CD4-positive, alpha-beta memory T cell (primary cell): Measurements from ENCODE around the gene BLACAT1. TPM values are rescaled to one million over a fixed set of nuclear protein-coding genes. Genes with fewer than 3 reads are reported as not detected.

Experiments
- CTCF ChIA-PET: fragments of 350-600 bp; sonication (Branson Sonifier 250); formaldehyde crosslinking; loops from one replicate; lab custom pipeline; 2021; ENCODE audit warnings: inconsistent platforms; ENCODE audit not compliant: partially characterized antibody; lab: Charles Lee
- POLR2A ChIA-PET: fragments of 350-600 bp; sonication (Branson Sonifier 250); formaldehyde crosslinking; loops from one replicate; lab custom pipeline; 2021; ENCODE audit not compliant: partially characterized antibody; lab: Charles Lee
- DNase-seq, 5 donors: peaks; one replicate each; pipeline versions ENCODE4 v3.0.0 to v3.0.0-alpha.2; 2020 to 2022; ENCODE audit warnings: mixed read lengths in 1 of 5
- H3K27ac ChIP-seq: one replicate; pipeline ENCODE4 v1.7.0; 2013; ENCODE audit warnings: low read depth, low read length
- H3K27me3 ChIP-seq: 2 replicates; pipeline ENCODE4 v1.7.0; 2013; ENCODE audit warnings: mild to moderate bottlenecking, low read length, moderate library complexity; ENCODE audit not compliant: insufficient read depth
- H3K36me3 ChIP-seq: 2 replicates; pipeline ENCODE4 v1.7.0; 2013; ENCODE audit warnings: mild to moderate bottlenecking, low read length, moderate library complexity; ENCODE audit not compliant: insufficient read depth
- H3K4me1 ChIP-seq: 2 replicates; pipeline ENCODE4 v1.7.0; 2013; ENCODE audit warnings: mild to moderate bottlenecking, low read length, moderate library complexity; ENCODE audit not compliant: insufficient read depth
- H3K4me3 ChIP-seq, 2 donors: one replicate each; pipeline ENCODE4 v1.7.0; 2013; ENCODE audit warnings: low read length in 2 of 2, mild to moderate bottlenecking in 1 of 2
- H3K9me3 ChIP-seq, 2 donors: one replicate each; pipeline ENCODE4 v1.7.0; 2013; ENCODE audit warnings: low read length in 2 of 2, control low read depth in 1 of 2; ENCODE audit not compliant: control insufficient read depth in 1 of 2
- H3K27ac Mint-ChIP-seq, 7 donors: one replicate each; pipeline ENCODE4 v1.8.0; 2020 to 2021; ENCODE audit warnings: mixed read lengths in 7 of 7, mild to moderate bottlenecking in 6 of 7, inconsistent platforms in 3 of 7, moderate library complexity in 3 of 7
- H3K27me3 Mint-ChIP-seq, 2 donors: one replicate each; pipeline ENCODE4 v1.8.0; 2020 to 2021; ENCODE audit warnings: mixed read lengths in 2 of 2
- H3K36me3 Mint-ChIP-seq, 2 donors: one replicate each; pipeline ENCODE4 v1.8.0; 2020 to 2021; ENCODE audit warnings: mixed read lengths in 2 of 2, inconsistent platforms in 1 of 2, mild to moderate bottlenecking in 1 of 2
- H3K4me1 Mint-ChIP-seq, 4 donors: one replicate each; pipeline ENCODE4 v1.8.0; 2020 to 2021; ENCODE audit warnings: mixed read lengths in 4 of 4, mild to moderate bottlenecking in 1 of 4
- H3K4me3 Mint-ChIP-seq, 8 donors: one replicate each; pipeline ENCODE4 v1.8.0; 2020 to 2021; ENCODE audit warnings: mixed read lengths in 8 of 8, mild to moderate bottlenecking in 7 of 8, moderate library complexity in 6 of 8, inconsistent platforms in 3 of 8
- H3K9me3 Mint-ChIP-seq, 8 donors: one replicate each; pipeline ENCODE4 v1.8.0; 2020 to 2021; ENCODE audit warnings: mixed read lengths in 8 of 8, mild to moderate bottlenecking in 5 of 8, inconsistent platforms in 3 of 8, moderate library complexity in 1 of 8
- intact Hi-C: fragments of 100-400 bp; cut with micrococcal nuclease; formaldehyde crosslinking; loops from one replicate; pipeline ENCODE4 v1.15.1; 2023
- polyA plus RNA-seq, 2 donors: library from polyadenylated mRNA; unstranded; fragments of 300-500 nt; fragmentation: Illumina TruSeq; gene quantifications; one replicate each; pipeline ENCODE4 v1.2.3, GENCODE V29; 2021
- total RNA-seq, 2 experiments: library from RNA; stranded (reverse); gene quantifications; one replicate each; pipeline ENCODE4 v1.2.3, GENCODE V29; 2021

The BLACAT1 gene
- total and polyA plus RNA-seq, 4 experiments from 2014 or later, result 0.42 to 0.44 TPM; not detected in 2

- Mint-ChIP-seq H3K4me3 (no peak overlapping the region), H3K9me3 (peaks cover 0 to 3% (median 0%) of the 10 kb centered on the region in 8 donors), H3K27ac (no peak overlapping the region), H3K27me3 (peaks cover 4% of the 10 kb centered on the region in 2 donors), H3K4me1 (peaks cover 2 to 14% (median 8%) of the 10 kb centered on the region in 4 donors), H3K36me3 (no peaks in the 10 kb centered on the region)
- H3K9me3 ChIP-seq, result no peaks in the 10 kb centered on the region
- no peaks in the 10 kb centered on the region for H3K27me3 ChIP-seq
- H3K4me3 ChIP-seq, result no peak overlapping the region
- POLR2A ChIA-PET, result no interaction called here
- H3K36me3 ChIP-seq, result no peaks in the 10 kb centered on the region
- H3K27ac ChIP-seq, result no peak overlapping the region
- peaks cover 9% of the 10 kb centered on the region for H3K4me1 ChIP-seq
- CTCF ChIA-PET, result interaction anchor here (1.1 to 3.0 kb wide), 4 partner anchors 12 to 105 kb away, joined by 3 to 14 read pairs (median 8); no protein-coding TSS in a partner anchor
- no peak for DNase-seq
- intact Hi-C loops, result no loop called here
Observed at GRCh38 chr1:205500240-205501233, 44.7 kb upstream of the BLACAT1 start.

GRCh38 chr1:205499789-205500188, 43.9 kb upstream of the BLACAT1 start:
- H3K36me3 Mint-ChIP-seq, result no peaks in the 10 kb centered on the region
- Histone ChIP-seq H3K27ac (no peak overlapping the region), H3K27me3 (no peaks in the 10 kb centered on the region), H3K9me3 (no peaks in the 10 kb centered on the region), H3K4me1 (peaks cover 2% of the 10 kb centered on the region), H3K4me3 (no peak overlapping the region), H3K36me3 (no peaks in the 10 kb centered on the region)
- no peak for DNase-seq
- no peak overlapping the region for H3K4me3 Mint-ChIP-seq
- peaks cover 0 to 3% (median 0%) of the 10 kb centered on the region in 8 donors for H3K9me3 Mint-ChIP-seq
- ChIA-PET POLR2A (no interaction called here), CTCF (interaction anchor here (1.0 to 3.0 kb wide), 5 partner anchors 11 to 145 kb away, joined by 3 to 14 read pairs (median 4); no protein-coding TSS in a partner anchor)
- no peak overlapping the region for H3K27ac Mint-ChIP-seq
- peaks cover 1 to 7% (median 4%) of the 10 kb centered on the region in 4 donors for H3K4me1 Mint-ChIP-seq
- intact Hi-C loops, result no loop called here
- H3K27me3 Mint-ChIP-seq, result peaks cover 4 to 7% of the 10 kb centered on the region in 2 donors

- H3K4me3 ChIP-seq, result no peak overlapping the region
- DNase-seq, result no peak
- H3K36me3 Mint-ChIP-seq, result no peaks in the 10 kb centered on the region
- peaks cover 7 to 8% of the 10 kb centered on the region in 2 donors for H3K27me3 Mint-ChIP-seq
- intact Hi-C loops, result no loop called here
- H3K4me1 ChIP-seq, result no peaks in the 10 kb centered on the region
- H3K27ac Mint-ChIP-seq, result no peak overlapping the region
- no peaks in the 10 kb centered on the region for H3K9me3 ChIP-seq
- ChIA-PET CTCF (interaction anchor here (1.9 to 3.0 kb wide), 3 partner anchors 9 to 27 kb away, joined by 8 to 14 read pairs (median 13); no protein-coding TSS in a partner anchor), POLR2A (no interaction called here)
- H3K27me3 ChIP-seq, result peaks cover 15% of the 10 kb centered on the region
- no peaks in the 10 kb centered on the region for H3K4me1 Mint-ChIP-seq
- H3K4me3 Mint-ChIP-seq, result no peak overlapping the region
- no peaks in the 10 kb centered on the region for H3K36me3 ChIP-seq
- H3K9me3 Mint-ChIP-seq, result peaks cover 0 to 1% (median 0%) of the 10 kb centered on the region in 8 donors
- no peak overlapping the region for H3K27ac ChIP-seq
Observed at GRCh38 chr1:205497351-205497750, 41.5 kb upstream of the BLACAT1 start.

GRCh38 chr1:205496661-205497060, 40.8 kb upstream of the BLACAT1 start:
- CTCF ChIA-PET, result no interaction called here

GRCh38 chr1:205495237-205495823, 39.5 kb upstream of the BLACAT1 start:
- POLR2A ChIA-PET, result no interaction called here

More at GRCh38 chr1:205496661-205497060, 40.8 kb upstream of the BLACAT1 start:
- Mint-ChIP-seq H3K27ac (no peak overlapping the region), H3K4me3 (no peak overlapping the region), H3K36me3 (no peaks in the 10 kb centered on the region), H3K9me3 (peaks cover 0 to 1% (median 0%) of the 10 kb centered on the region in 8 donors), H3K27me3 (peaks cover 9 to 10% of the 10 kb centered on the region in 2 donors), H3K4me1 (no peaks in the 10 kb centered on the region)
- no peaks in the 10 kb centered on the region for H3K9me3 ChIP-seq
- H3K27ac ChIP-seq, result no peak overlapping the region
- no peak for DNase-seq
- peaks cover 17% of the 10 kb centered on the region for H3K27me3 ChIP-seq
- H3K4me1 ChIP-seq, result no peaks in the 10 kb centered on the region
- H3K36me3 ChIP-seq, result no peaks in the 10 kb centered on the region
- H3K4me3 ChIP-seq, result no peak overlapping the region
- intact Hi-C loops, result no loop called here
- POLR2A ChIA-PET, result no interaction called here

GRCh38 chr1:205494115-205494514, 38.3 kb upstream of the BLACAT1 start:
- ChIA-PET POLR2A (no interaction called here), CTCF (interaction anchor here (1.1 to 11.5 kb wide), 3 partner anchors 9 to 98 kb away, joined by 3 to 208 read pairs (median 5); no protein-coding TSS in a partner anchor)
- H3K27me3 Mint-ChIP-seq, result peaks cover 9 to 10% of the 10 kb centered on the region in 2 donors
- no peak overlapping the region for H3K4me3 Mint-ChIP-seq
- DNase-seq, result no peak
- Histone ChIP-seq H3K27me3 (peaks cover 17% of the 10 kb centered on the region), H3K27ac (no peak overlapping the region), H3K4me1 (no peaks in the 10 kb centered on the region), H3K4me3 (no peak overlapping the region), H3K36me3 (no peaks in the 10 kb centered on the region), H3K9me3 (no peaks in the 10 kb centered on the region)
- peaks cover 0 to 1% (median 0%) of the 10 kb centered on the region in 8 donors for H3K9me3 Mint-ChIP-seq
- H3K36me3 Mint-ChIP-seq, result no peaks in the 10 kb centered on the region
- H3K4me1 Mint-ChIP-seq, result no peaks in the 10 kb centered on the region
- H3K27ac Mint-ChIP-seq, result no peak overlapping the region
- intact Hi-C loops, result no loop called here

More at GRCh38 chr1:205495237-205495823, 39.5 kb upstream of the BLACAT1 start:
- CTCF ChIA-PET, result interaction anchor here (0.8 to 0.9 kb wide), 2 partner anchors 9 to 29 kb away, joined by 3 to 6 read pairs; no protein-coding TSS in a partner anchor
- intact Hi-C loops, result no loop called here
- Mint-ChIP-seq H3K27me3 (peaks cover 9 to 10% of the 10 kb centered on the region in 2 donors), H3K4me1 (no peaks in the 10 kb centered on the region), H3K27ac (no peak overlapping the region), H3K36me3 (no peaks in the 10 kb centered on the region), H3K4me3 (no peak overlapping the region), H3K9me3 (peaks cover 0 to 1% (median 0%) of the 10 kb centered on the region in 8 donors)
- Histone ChIP-seq H3K36me3 (no peaks in the 10 kb centered on the region), H3K27ac (no peak overlapping the region), H3K27me3 (peaks cover 17% of the 10 kb centered on the region), H3K4me3 (no peak overlapping the region), H3K9me3 (no peaks in the 10 kb centered on the region), H3K4me1 (no peaks in the 10 kb centered on the region)
- DNase-seq, result no peak
